HepG2 (cell line): ENCODE data around the gene SCAF11. TPM values are rescaled to one million over a fixed set of nuclear protein-coding genes. Genes with fewer than 3 reads are reported as not detected.
"Not testable (repeated sequence)": the region's sequence is repeated elsewhere in the genome, so short reads cannot be mapped to it uniquely, and the experiment has no call there.

ENCODE experiments used
- ATAC-seq: fragments of 200-7000 bp; cut with Tn5 transposase; 3 replicates; pipeline ENCODE4 v1.9.1; 2020; ENCODE audit warnings: mild to moderate bottlenecking, moderate library complexity
- BruUV-seq: library from RNA; stranded (reverse); fragments of 400-500 nt; replicated peaks from 2 replicates; lab custom pipeline; 2021; lab: Mats Ljungman, UMichigan
- CTCF ChIA-PET: fragments of 300-600 bp; formaldehyde crosslinking; extraction: SDS; loops from one replicate; lab custom pipeline; 2021; ENCODE audit warnings: low total read pairs, inconsistent platforms, low intra/inter-chr PET ratio; lab: Yijun Ruan, JAX
- POLR2A ChIA-PET: fragments of 350-600 bp; sonication (Branson Sonifier 250); formaldehyde crosslinking; loops from one replicate; lab custom pipeline; 2020; ENCODE audit warnings: antibody characterized with exemption, inconsistent platforms; lab: Yijun Ruan, JAX
- DNase-seq: peaks from one replicate; pipeline ENCODE4 v3.0.0-alpha.2; 2015; ENCODE audit warnings: low spot score
- FAIRE-seq: peaks from 3 replicates; lab custom pipeline; 2011; peaks lifted over from hg19 to GRCh38; lab: Jason Lieb, UNC
- H2AFZ ChIP-seq: one replicate; pipeline ENCODE4 v1.6.1; 2011; ENCODE audit warnings: low read length, inconsistent platforms
- H3K27ac ChIP-seq: fragments of 300-600 bp; 3 replicates; pipeline ENCODE4 v1.8.0; 2011; ENCODE audit warnings: mixed run types, mild to moderate bottlenecking, mixed read lengths, low read length, inconsistent platforms; ENCODE audit not compliant: insufficient read depth; ENCODE audit errors: extremely low read length
- H3K27me3 ChIP-seq, 2 experiments: fragments of 200-600 bp in 1 of 2; 2 replicates in 1 of 2; 3 replicates in 1 of 2; pipeline versions ENCODE4 v1.6.0 to v1.8.0; 2011; ENCODE audit warnings: low read length in 2 of 2, mild to moderate bottlenecking in 2 of 2, moderate library complexity in 2 of 2, inconsistent platforms in 1 of 2; ENCODE audit not compliant: insufficient read depth in 2 of 2, control insufficient read depth in 1 of 2
- H3K36me3 ChIP-seq, 2 experiments: fragments of 200-600 bp in 1 of 2; replicated peaks in 1 of 2; 2 replicates in 1 of 2; 3 replicates in 1 of 2; pipeline versions ENCODE4 v1.5.1 to v1.8.0; 2011; ENCODE audit warnings: low read length in 2 of 2, inconsistent platforms in 1 of 2; ENCODE audit not compliant: insufficient read depth in 2 of 2, control insufficient read depth in 1 of 2
- H3K4me1 ChIP-seq: 2 replicates; pipeline ENCODE4 v1.5.1; 2012; ENCODE audit warnings: low read length, inconsistent platforms; ENCODE audit not compliant: insufficient read depth
- H3K4me2 ChIP-seq: 2 replicates; pipeline ENCODE4 v1.6.0; 2011; ENCODE audit warnings: low read depth, low read length, inconsistent platforms
- H3K4me3 ChIP-seq, 3 experiments: fragments of 200-600 bp in 1 of 3; sonication (generic), shearing (Covaris generic) in 1 of 3; replicated peaks in 1 of 3; 2 replicates each; pipeline ENCODE4 v1.5.1; 2011 to 2016; ENCODE audit warnings: low read length in 3 of 3, inconsistent platforms in 2 of 3, low read depth in 2 of 3, mild to moderate bottlenecking in 2 of 3, control low read depth in 1 of 3, mixed read lengths in 1 of 3; ENCODE audit not compliant: insufficient read depth in 1 of 3
- H3K79me2 ChIP-seq: one replicate; pipeline ENCODE4 v1.6.1; 2011; ENCODE audit warnings: low read length, inconsistent platforms; ENCODE audit not compliant: insufficient read depth
- H3K9ac ChIP-seq: 2 replicates; pipeline ENCODE4 v1.6.0; 2011; ENCODE audit warnings: mild to moderate bottlenecking, low read depth, low read length, inconsistent platforms; ENCODE audit not compliant: insufficient read depth
- H3K9me3 ChIP-seq: 2 replicates; pipeline ENCODE4 v1.5.1; 2012; ENCODE audit warnings: mild to moderate bottlenecking, low read length
- H4K20me1 ChIP-seq: 2 replicates; pipeline ENCODE4 v1.6.0; 2011; ENCODE audit warnings: inconsistent platforms, mild to moderate bottlenecking, low read length, moderate library complexity; ENCODE audit not compliant: insufficient read depth
- NFYB ChIP-seq: sonication (generic); formaldehyde crosslinking; IDR thresholded peaks from 2 replicates; pipeline ENCODE4 v1.4.0; 2020; ENCODE audit warnings: missing genetic modification reagents
- NFYC ChIP-seq: IDR thresholded peaks from 2 replicates; pipeline ENCODE4 v1.6.1; 2016; ENCODE audit warnings: missing genetic modification reagents, missing compliant biosample characterization
- ZMYM4 ChIP-seq: sonication (generic); formaldehyde crosslinking; IDR thresholded peaks from 2 replicates; pipeline ENCODE4 v1.8.1; 2023; ENCODE audit warnings: mild to moderate bottlenecking, missing genetic modification reagents
- WGBS: methylation state at CpG from one replicate; pipeline ENCODE4 v1.1.6; 2017; ENCODE audit warnings: low lambda C conversion rate; 5-methylcytosine and 5-hydroxymethylcytosine counted together
- in situ Hi-C: cut with HindIII; loops from 2 replicates; pipeline ENCODE4 v1.10.0; 2017; ENCODE audit warnings: low pct_unique_long_range_greater_than_20kb; ENCODE audit not compliant: extremely low pct_ligation_motif_present
- intact Hi-C: fragments of 100-400 bp; cut with micrococcal nuclease; formaldehyde crosslinking; loops from one replicate; pipeline ENCODE4 v1.10.0; 2022; ENCODE audit not compliant: unreplicated experiment
- polyA plus RNA-seq, 8 experiments: library from polyadenylated mRNA; depleted of rRNA in 3 of 8; stranded (reverse) in 7 of 8; unstranded in 1 of 8; fragments of >200 nt; fragmentation: Illumina TruSeq in 4 of 8; extraction: Trizol in 4 of 8; gene quantifications; 2 replicates each; pipeline versions ENCODE4 v1.2.1 to v1.2.3, GENCODE V29; 2011 to 2016; ENCODE audit warnings: low read depth in 4 of 8, missing spikeins in 1 of 8, mixed read lengths in 1 of 8; ENCODE audit not compliant: insufficient read depth in 1 of 8
- total RNA-seq, 5 experiments: library from RNA; depleted of rRNA; stranded (reverse); fragments of >200 nt; fragmentation: Illumina TruSeq; extraction: Trizol; gene quantifications; 2 replicates each; pipeline ENCODE4 v1.2.3, GENCODE V29; 2016; ENCODE audit warnings: low read depth in 1 of 5

Gene SCAF11
- total and polyA plus RNA-seq, 2 of the 13 experiments (the other 11 are each of a cell fraction or from before 2014, with no cell fraction given) = 26.9 to 38.3 TPM

- CTCF ChIA-PET, H3K79me2 ChIP-seq, H3K36me3 ChIP-seq, DNase-seq, H3K27me3 ChIP-seq, BruUV-seq, POLR2A ChIA-PET, ATAC-seq, H4K20me1 ChIP-seq, intact Hi-C loops, H3K9me3 ChIP-seq, H2AFZ ChIP-seq, H3K4me3 ChIP-seq, H3K9ac ChIP-seq, FAIRE-seq, in situ Hi-C loops, H3K27ac ChIP-seq: not testable (repeated sequence)
- 0% methylated on average over 2 of the region's 4 CpGs for whole genome bisulfite sequencing
- H3K4me2 ChIP-seq = peak overlapping the region; percentile 23
- peaks cover 12% of the 10 kb centered on the region; the same call in 1 of the 2 replicates for H3K4me1 ChIP-seq
- TF ChIP-seq ZMYM4 (CRISPR knock-in tag) (peak; percentile 67; the same call in 1 of the 2 replicates), NFYB (CRISPR knock-in tag) (peak; percentile 59), NFYC (CRISPR knock-in tag) (peak; percentile 66)
Observed at GRCh38 chr12:46018712-46019111, 28.3 kb upstream of the SCAF11 start.

- H3K36me3 ChIP-seq, in situ Hi-C loops, H3K27me3 ChIP-seq, H3K9me3 ChIP-seq, ATAC-seq, H3K79me2 ChIP-seq, H3K4me2 ChIP-seq, H3K27ac ChIP-seq, H3K9ac ChIP-seq, DNase-seq, intact Hi-C loops, FAIRE-seq, BruUV-seq, POLR2A ChIA-PET, H2AFZ ChIP-seq, CTCF ChIA-PET, H3K4me3 ChIP-seq, H4K20me1 ChIP-seq: not testable (repeated sequence)
- 59% methylated on average over 3 of the region's 33 CpGs for WGBS
- peaks cover 12% of the 10 kb centered on the region; the same call in 1 of the 2 replicates for H3K4me1 ChIP-seq
Observed at GRCh38 chr12:46017866-46018375, 27.5 kb upstream of the SCAF11 start.
